Natural killer cell (primary cell): Measurements from ENCODE around the gene GTSE1. TPM values are rescaled to one million over a fixed set of nuclear protein-coding genes. Genes with fewer than 3 reads are reported as not detected.

ENCODE experiments used
- ATAC-seq, 3 donors: fragments of 150-1000 bp in 2 of 3; fragments of 200-7000 bp in 1 of 3; cut with Tn5 transposase; 1 replicate in 1 of 3; 2 replicates in 2 of 3; pipeline ENCODE4 v1.10.0; 2021; ENCODE audit warnings: mild to moderate bottlenecking in 2 of 3, moderate library complexity in 2 of 3
- DNase-seq, 2 donors: peaks; one replicate each; pipeline versions ENCODE4 v3.0.0 to v3.0.0-alpha.2; 2013 to 2021; ENCODE audit warnings: mixed read lengths in 1 of 2
- H3K27ac ChIP-seq: one replicate; pipeline ENCODE4 v1.5.1; 2013; ENCODE audit warnings: mild to moderate bottlenecking, low read length
- H3K27me3 ChIP-seq: one replicate; pipeline ENCODE4 v1.6.1; 2013; ENCODE audit warnings: low read length; ENCODE audit not compliant: control insufficient read depth, insufficient read depth
- H3K36me3 ChIP-seq: one replicate; pipeline ENCODE4 v1.6.1; 2013; ENCODE audit warnings: low read length; ENCODE audit not compliant: control insufficient read depth, insufficient read depth
- H3K4me1 ChIP-seq: one replicate; pipeline ENCODE4 v1.6.1; 2013; ENCODE audit warnings: low read length; ENCODE audit not compliant: control insufficient read depth, insufficient read depth
- H3K4me3 ChIP-seq: one replicate; pipeline ENCODE4 v1.5.1; 2013; ENCODE audit warnings: low read length
- H3K9me3 ChIP-seq: one replicate; pipeline ENCODE4 v1.6.1; 2013; ENCODE audit warnings: low read length; ENCODE audit not compliant: control insufficient read depth, insufficient read depth
- H3K27ac Mint-ChIP-seq, 2 donors: one replicate each; pipeline ENCODE4 v1.8.0; 2022; ENCODE audit warnings: mild to moderate bottlenecking in 2 of 2, mixed read lengths in 2 of 2, moderate library complexity in 1 of 2
- H3K27me3 Mint-ChIP-seq, 2 donors: one replicate each; pipeline ENCODE4 v1.8.0; 2022; ENCODE audit warnings: low read depth in 2 of 2, mixed read lengths in 2 of 2
- H3K36me3 Mint-ChIP-seq: one replicate; pipeline ENCODE4 v1.8.0; 2022; ENCODE audit warnings: mixed read lengths
- H3K4me1 Mint-ChIP-seq, 2 donors: one replicate each; pipeline ENCODE4 v1.8.0; 2022; ENCODE audit warnings: mixed read lengths in 2 of 2
- H3K4me3 Mint-ChIP-seq: one replicate; pipeline ENCODE4 v1.8.0; 2022; ENCODE audit warnings: mild to moderate bottlenecking, moderate library complexity, mixed read lengths
- H3K9me3 Mint-ChIP-seq, 2 donors: one replicate each; pipeline ENCODE4 v1.8.0; 2022; ENCODE audit warnings: mixed read lengths in 2 of 2
- WGBS: methylation state at CpG from one replicate; pipeline ENCODE4 v1.1.7; 2013; ENCODE audit warnings: missing lambda C conversion rate; ENCODE audit not compliant: insufficient coverage; 5-methylcytosine and 5-hydroxymethylcytosine counted together
- intact Hi-C: fragments of 100-400 bp; cut with micrococcal nuclease; formaldehyde crosslinking; loops from one replicate; pipeline ENCODE4 v1.14.2; 2022
- total RNA-seq, 4 donors: library from RNA; stranded (reverse); fragments of 120-200 nt in 1 of 4; gene quantifications; one replicate each; pipeline versions ENCODE4 v1.2.3 to v1.2.4, GENCODE V29; 2013 to 2022
- TF ChIP-seq, protein P1 (sequence below): fragments of 200-600 bp; IDR thresholded peaks from one replicate; pipeline ENCODE4 v1.8.0; 2022; ENCODE audit warnings: antibody characterized with exemption

The GTSE1 gene
- total RNA-seq, 3 donors from 2014 or later (not counting 1 experiment from before 2014, with no cell fraction given): 2.7 to 4.0 (median 2.9) TPM

DNA sequence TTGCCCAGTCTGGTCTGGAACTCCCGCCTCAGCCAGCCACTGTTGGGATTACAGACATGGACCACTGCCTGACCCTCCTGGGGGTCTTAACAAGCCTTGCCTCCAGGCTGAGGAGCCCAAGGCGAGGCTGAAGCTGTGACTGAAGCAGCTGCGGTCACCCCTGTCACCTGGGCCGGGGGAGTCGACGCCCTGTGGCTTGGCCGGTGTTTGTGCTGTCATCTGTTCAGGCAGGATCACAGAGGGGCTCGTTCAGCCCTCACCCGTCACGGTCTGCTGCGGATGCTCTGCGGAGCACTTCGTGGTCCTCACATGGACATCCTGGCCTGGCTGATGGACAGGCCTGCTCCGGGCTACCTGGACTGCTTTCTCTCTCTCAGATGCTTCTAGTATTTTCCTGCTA, 62.7 kb downstream of the GTSE1 start:
- Mint-ChIP-seq H3K27me3 (no peaks in the 10 kb centered on the region), H3K27ac (peak overlapping the region in 1 of 2 donors; percentile 6), H3K4me3 (no peak overlapping the region), H3K36me3 (no peaks in the 10 kb centered on the region), H3K4me1 (peaks cover 16 to 17% of the 10 kb centered on the region in 2 donors), H3K9me3 (no peaks in the 10 kb centered on the region)
- no peak for ATAC-seq
- no peak for DNase-seq
- Histone ChIP-seq H3K36me3 (peaks cover 27% of the 10 kb centered on the region), H3K9me3 (no peaks in the 10 kb centered on the region), H3K27me3 (no peaks in the 10 kb centered on the region), H3K27ac (no peak overlapping the region), H3K4me3 (no peak overlapping the region), H3K4me1 (peaks cover 23% of the 10 kb centered on the region)
- TF ChIP-seq, protein P1, sequence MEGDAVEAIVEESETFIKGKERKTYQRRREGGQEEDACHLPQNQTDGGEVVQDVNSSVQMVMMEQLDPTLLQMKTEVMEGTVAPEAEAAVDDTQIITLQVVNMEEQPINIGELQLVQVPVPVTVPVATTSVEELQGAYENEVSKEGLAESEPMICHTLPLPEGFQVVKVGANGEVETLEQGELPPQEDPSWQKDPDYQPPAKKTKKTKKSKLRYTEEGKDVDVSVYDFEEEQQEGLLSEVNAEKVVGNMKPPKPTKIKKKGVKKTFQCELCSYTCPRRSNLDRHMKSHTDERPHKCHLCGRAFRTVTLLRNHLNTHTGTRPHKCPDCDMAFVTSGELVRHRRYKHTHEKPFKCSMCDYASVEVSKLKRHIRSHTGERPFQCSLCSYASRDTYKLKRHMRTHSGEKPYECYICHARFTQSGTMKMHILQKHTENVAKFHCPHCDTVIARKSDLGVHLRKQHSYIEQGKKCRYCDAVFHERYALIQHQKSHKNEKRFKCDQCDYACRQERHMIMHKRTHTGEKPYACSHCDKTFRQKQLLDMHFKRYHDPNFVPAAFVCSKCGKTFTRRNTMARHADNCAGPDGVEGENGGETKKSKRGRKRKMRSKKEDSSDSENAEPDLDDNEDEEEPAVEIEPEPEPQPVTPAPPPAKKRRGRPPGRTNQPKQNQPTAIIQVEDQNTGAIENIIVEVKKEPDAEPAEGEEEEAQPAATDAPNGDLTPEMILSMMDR: no peak
- 89% methylated on average over 14 of the region's 14 CpGs for WGBS
- intact Hi-C loops: no loop called here

DNA sequence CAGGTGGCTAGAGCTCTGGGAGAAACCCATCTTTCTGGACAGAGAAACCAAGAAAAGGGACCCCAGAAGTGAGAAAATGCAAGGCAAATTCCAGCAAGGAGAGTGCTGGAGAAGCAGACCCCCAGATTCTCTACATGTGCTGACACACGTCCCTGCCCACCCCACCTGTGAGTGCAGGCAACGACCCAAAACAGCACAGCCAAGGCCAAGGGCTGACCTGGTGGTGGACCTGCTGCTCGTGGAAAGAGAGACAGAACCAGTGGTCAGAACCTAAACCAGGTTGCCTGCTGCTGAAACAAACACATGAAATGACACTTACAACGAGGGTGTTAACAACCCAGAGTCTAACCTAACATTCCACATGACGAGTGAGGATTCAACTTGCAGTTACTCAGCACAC, 63.4 kb downstream of the GTSE1 start:
- Mint-ChIP-seq H3K4me3 (no peak overlapping the region), H3K4me1 (peaks cover 16% of the 10 kb centered on the region in 2 donors), H3K27me3 (no peaks in the 10 kb centered on the region), H3K9me3 (no peaks in the 10 kb centered on the region), H3K27ac (no peak overlapping the region), H3K36me3 (no peaks in the 10 kb centered on the region)
- H3K9me3 ChIP-seq: no peaks in the 10 kb centered on the region
- TF ChIP-seq, protein P1: no peak
- no peaks in the 10 kb centered on the region for H3K27me3 ChIP-seq
- DNase-seq: no peak
- intact Hi-C loops: no loop called here
- peaks cover 22% of the 10 kb centered on the region for H3K36me3 ChIP-seq
- no peak for ATAC-seq
- H3K27ac ChIP-seq: no peak overlapping the region
- no peak overlapping the region for H3K4me3 ChIP-seq
- WGBS: 88% methylated on average over 5 of the region's 5 CpGs
- H3K4me1 ChIP-seq: peaks cover 23% of the 10 kb centered on the region

DNA sequence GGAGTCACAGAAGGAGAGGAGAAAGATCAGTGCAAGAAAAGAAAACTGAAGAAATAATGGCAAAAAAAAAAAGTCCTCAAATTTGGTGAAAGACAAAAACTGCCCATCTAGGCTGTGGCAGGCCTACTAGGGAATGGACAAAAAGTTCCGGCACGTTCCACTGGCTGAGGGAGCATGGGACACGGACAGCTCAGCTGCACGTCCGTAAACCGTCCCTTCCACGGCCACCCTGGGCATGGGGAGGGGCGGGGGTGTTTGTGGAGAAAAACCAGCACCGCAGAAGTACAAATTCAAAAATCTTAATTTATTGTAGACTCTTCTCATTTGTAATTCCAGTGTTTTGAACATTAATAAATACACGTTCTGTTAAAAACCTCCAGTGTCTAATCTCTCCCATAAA, 64.2 kb downstream of the GTSE1 start:
- peaks cover 19% of the 10 kb centered on the region for H3K36me3 ChIP-seq
- no peak overlapping the region for H3K4me3 ChIP-seq
- no peaks in the 10 kb centered on the region for H3K27me3 Mint-ChIP-seq
- no peaks in the 10 kb centered on the region for H3K9me3 Mint-ChIP-seq
- TF ChIP-seq, protein P1: no peak
- no peaks in the 10 kb centered on the region for H3K36me3 Mint-ChIP-seq
- H3K4me3 Mint-ChIP-seq: no peak overlapping the region
- no peaks in the 10 kb centered on the region for H3K27me3 ChIP-seq
- WGBS: 96% methylated on average over 9 of the region's 10 CpGs
- no peak for ATAC-seq
- no peak for DNase-seq
- H3K4me1 Mint-ChIP-seq: peaks cover 10 to 11% of the 10 kb centered on the region in 2 donors
- peaks cover 15% of the 10 kb centered on the region for H3K4me1 ChIP-seq
- no peak overlapping the region for H3K27ac Mint-ChIP-seq
- H3K9me3 ChIP-seq: no peaks in the 10 kb centered on the region
- intact Hi-C loops: no loop called here
- no peak overlapping the region for H3K27ac ChIP-seq

DNA sequence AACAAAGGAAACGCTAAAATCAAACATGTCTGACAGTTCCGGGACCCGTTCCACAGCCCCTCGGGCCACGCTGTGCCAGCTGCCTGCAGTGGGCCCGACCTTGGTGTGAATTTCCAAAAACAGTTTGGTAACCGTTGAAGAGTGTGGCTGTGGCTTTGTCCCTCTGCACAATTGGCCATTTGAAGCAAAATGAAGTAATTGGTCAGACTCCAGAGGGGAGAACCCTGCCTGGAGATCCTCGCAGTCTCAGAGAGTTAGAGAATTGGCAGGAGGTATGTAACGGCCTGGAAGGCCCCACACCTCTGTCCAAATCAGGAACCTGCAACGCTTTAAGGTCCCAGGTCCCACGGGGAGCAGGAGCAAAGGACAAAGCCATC, 65.1 kb downstream of the GTSE1 start:
- Mint-ChIP-seq H3K27me3 (peaks cover 0 to 3% of the 10 kb centered on the region in 2 donors), H3K36me3 (no peaks in the 10 kb centered on the region), H3K9me3 (no peaks in the 10 kb centered on the region), H3K27ac (no peak overlapping the region), H3K4me1 (peaks cover 10 to 11% of the 10 kb centered on the region in 2 donors), H3K4me3 (no peak overlapping the region)
- Histone ChIP-seq H3K36me3 (peaks cover 12% of the 10 kb centered on the region), H3K4me3 (no peak overlapping the region), H3K9me3 (no peaks in the 10 kb centered on the region), H3K27me3 (no peaks in the 10 kb centered on the region), H3K4me1 (peaks cover 21% of the 10 kb centered on the region), H3K27ac (no peak overlapping the region)
- intact Hi-C loops: no loop called here
- TF ChIP-seq, protein P1: no peak
- 85% methylated on average over 11 of the region's 11 CpGs for WGBS
- DNase-seq: no peak
- peak in 1 of 3 donors; percentile 8 for ATAC-seq
